ENCODE measurements around the gene PAQR3.

The PAQR3 gene

GRCh38 chr4:78902298-78902697, 36.9 kb downstream of the PAQR3 start:
- Histone ChIP-seq H3K4me2 (ENCODE audit: low read length) (no peak overlapping the region), H3K27me3 (ENCODE audit: control insufficient read depth, low read length) (no peaks in the 10 kb centered on the region), H3F3A (ENCODE audit: control insufficient read depth, insufficient read depth) (no peaks in the 10 kb centered on the region)

GRCh38 chr4:78901882-78902281, 37.4 kb downstream of the PAQR3 start:
- H3K9me2 ChIP-seq (replicated peaks; ENCODE audit: control insufficient read depth, low read length) = no peaks in the 10 kb centered on the region; the same call in 1 of the 2 replicates
- no peak overlapping the region for H3K4me3 ChIP-seq (ENCODE audit: low read length)
- no peak overlapping the region for H3K27ac ChIP-seq (ENCODE audit: low read depth, low read length)
- no peaks in the 10 kb centered on the region for H3K4me1 ChIP-seq (ENCODE audit: control insufficient read depth, low read length)
- no peaks in the 10 kb centered on the region for H3F3A ChIP-seq (ENCODE audit: control insufficient read depth, insufficient read depth)
- no peaks in the 10 kb centered on the region for H3K27me3 ChIP-seq (ENCODE audit: control insufficient read depth, low read length)
- H3K4me2 ChIP-seq (ENCODE audit: low read length) = no peak overlapping the region
- no peaks in the 10 kb centered on the region for H4K20me1 ChIP-seq (ENCODE audit: control insufficient read depth, insufficient read depth, low read depth, low read length)
- H3K79me2 ChIP-seq (ENCODE audit: control insufficient read depth, low read length) = no peaks in the 10 kb centered on the region
- no peak for TF ChIP-seq CTCF (IDR thresholded peaks at IDR 0.05; ENCODE audit: low read depth, low read length, poor library complexity, severe bottlenecking)
- TF ChIP-seq EZH2phosphoT487 (IDR thresholded peaks at IDR 0.05; ENCODE audit: borderline replicate concordance, low read length) = no peak
- H3K36me3 ChIP-seq (ENCODE audit: control insufficient read depth, low read length) = no peaks in the 10 kb centered on the region
- H3K9me3 ChIP-seq (ENCODE audit: control insufficient read depth, insufficient read depth, low read length) = no peaks in the 10 kb centered on the region

More at GRCh38 chr4:78902298-78902697, 36.9 kb downstream of the PAQR3 start:
- Histone ChIP-seq H4K20me1 (ENCODE audit: control insufficient read depth, insufficient read depth, low read depth, low read length) (no peaks in the 10 kb centered on the region), H3K9me3 (ENCODE audit: control insufficient read depth, insufficient read depth, low read length) (no peaks in the 10 kb centered on the region), H3K36me3 (ENCODE audit: control insufficient read depth, low read length) (no peaks in the 10 kb centered on the region), H3K4me1 (ENCODE audit: control insufficient read depth, low read length) (no peaks in the 10 kb centered on the region), H3K27ac (ENCODE audit: low read depth, low read length) (no peak overlapping the region), H3K4me3 (ENCODE audit: low read length) (no peak overlapping the region), H3K79me2 (ENCODE audit: control insufficient read depth, low read length) (no peaks in the 10 kb centered on the region), H3K9me2 (replicated peaks; ENCODE audit: control insufficient read depth, low read length) (no peaks in the 10 kb centered on the region)
- TF ChIP-seq CTCF (IDR thresholded peaks at IDR 0.05; ENCODE audit: low read depth, low read length, poor library complexity, severe bottlenecking) = no peak
- no peak for TF ChIP-seq EZH2phosphoT487 (IDR thresholded peaks at IDR 0.05; ENCODE audit: borderline replicate concordance, low read length)

GRCh38 chr4:78899302-78899701, 39.9 kb downstream of the PAQR3 start:
- Histone ChIP-seq H3K27me3 (ENCODE audit: control insufficient read depth, low read length) (no peaks in the 10 kb centered on the region), H3K79me2 (ENCODE audit: control insufficient read depth, low read length) (no peaks in the 10 kb centered on the region), H3K4me3 (ENCODE audit: low read length) (no peak overlapping the region), H3K36me3 (ENCODE audit: control insufficient read depth, low read length) (no peaks in the 10 kb centered on the region), H3K9me2 (replicated peaks; ENCODE audit: control insufficient read depth, low read length) (no peaks in the 10 kb centered on the region; the same call in 1 of the 2 replicates), H3K4me1 (ENCODE audit: control insufficient read depth, low read length) (no peaks in the 10 kb centered on the region), H3F3A (ENCODE audit: control insufficient read depth, insufficient read depth) (no peaks in the 10 kb centered on the region), H3K9me3 (ENCODE audit: control insufficient read depth, insufficient read depth, low read length) (no peaks in the 10 kb centered on the region), H4K20me1 (ENCODE audit: control insufficient read depth, insufficient read depth, low read depth, low read length) (no peaks in the 10 kb centered on the region), H3K4me2 (ENCODE audit: low read length) (no peak overlapping the region), H3K27ac (ENCODE audit: low read depth, low read length) (no peak overlapping the region)
- TF ChIP-seq CTCF (IDR thresholded peaks at IDR 0.05; ENCODE audit: low read depth, low read length, poor library complexity, severe bottlenecking) (no peak), EZH2phosphoT487 (IDR thresholded peaks at IDR 0.05; ENCODE audit: borderline replicate concordance, low read length) (no peak)
